ENCODE results near the gene PRELID3B. TPM values are rescaled to one million over a fixed set of nuclear protein-coding genes. Genes with fewer than 3 reads are reported as not detected.

The PRELID3B gene
- total and polyA plus RNA-seq, 10 of the 15 experiments (the other 5 are each of a cell fraction or from before 2014, with no cell fraction given) = 72.5 to 151 (median 124) TPM

GRCh38 chr20:59004763-59005522 is 37.6 kb downstream of the PRELID3B start:
- Histone ChIP-seq H3K27me3 (replicated peaks in 1 of 2; ENCODE audit: control insufficient read depth in 2 of 2, insufficient read depth in 2 of 2, low read length in 1 of 2) (no peaks in the 10 kb centered on the region), H3K36me3 (ENCODE audit: control insufficient read depth in 2 of 2, insufficient read depth in 2 of 2, low read length in 1 of 2) (peaks cover 18 to 24% of the 10 kb centered on the region in 2 experiments), H3K4me1 (ENCODE audit: control insufficient read depth, insufficient read depth, low read length) (peaks cover 35% of the 10 kb centered on the region), H4K20me1 (ENCODE audit: control insufficient read depth, insufficient read depth) (0 out of 2 replicates have a peak, but pooled peaks cover 2% of the 10 kb centered on the region), H2AFZ (ENCODE audit: control insufficient read depth, low read depth, low read length) (peak overlapping the region; percentile 30), H3K9me3 (replicated peaks; ENCODE audit: control insufficient read depth, insufficient read depth, low read length) (no peaks in the 10 kb centered on the region), H3K79me2 (ENCODE audit: control insufficient read depth, insufficient read depth, low read length) (peaks cover 56% of the 10 kb centered on the region), H3K4me3 (peak overlapping the region; percentile 92), H3K27ac (ENCODE audit: control insufficient read depth, insufficient read depth) (peak overlapping the region; percentile 95), H3K9ac (ENCODE audit: control insufficient read depth, insufficient read depth, low read length) (peak overlapping the region; percentile 92), H3K4me2 (ENCODE audit: control insufficient read depth, insufficient read depth) (peak overlapping the region; percentile 53)
- FAIRE-seq (peak; percentile 89), ATAC-seq (peak; percentile 72), DNase-seq (ENCODE audit: low read depth, low spot score) (peak; percentile 94)
- CTCF ChIA-PET = interaction anchor here (1.2 kb wide), 1 partner anchor 24 kb away, joined by 4 read pairs; no protein-coding TSS in a partner anchor
- RAD21 ChIA-PET (ENCODE audit: unreplicated experiment) = interaction anchor here (1.3 to 2.3 kb wide), 5 partner anchors 27 to 98 kb away, joined by 3 to 11 read pairs (median 3); partner anchors contain the start of gene ATP5F1E
- POLR2A ChIA-PET = interaction anchor here (1.2 to 1.7 kb wide), 3 partner anchors 27 to 97 kb away, joined by 4 to 5 read pairs (median 4); partner anchors contain the start of gene ATP5F1E
- intact Hi-C loops (cut with micrococcal nuclease; ENCODE audit: unreplicated experiment) (loop anchor here (2.0 kb wide), 2 partner anchors 20 to 114 kb away; no protein-coding TSS in a partner anchor), in situ Hi-C loops (cut with MboI) (loop anchor here (10.0 kb wide), 2 partner anchors 550 to 1610 kb away; partner anchors contain the start of gene RBM38)
- under 1% methylated on average over 17 of the region's 17 CpGs for WGBS (ENCODE audit: insufficient coverage, insufficient replicate concordance, low lambda C conversion rate, missing lambda C conversion rate)
- TSS peak; percentile 79 for BruUV-seq (replicated peaks)
- SMC1A ChIA-PET (ENCODE audit: uncharacterized antibody, unreplicated experiment) = interaction anchor here (0.9 to 2.0 kb wide), 4 partner anchors 28 to 118 kb away, joined by 3 to 14 read pairs (median 6); no protein-coding TSS in a partner anchor
- no peak; the same call in 1 of the 2 replicates for TF ChIP-seq IRF5 (IDR thresholded peaks at IDR 0.05; ENCODE audit: borderline replicate concordance)
- peak; percentile 52; the same call in 1 of the 2 replicates for TF ChIP-seq PML (IDR thresholded peaks at IDR 0.05; ENCODE audit: low read length)
- TF ChIP-seq POLR2A (IDR thresholded peaks at IDR 0.05; ENCODE audit: low read depth, low read length) = peak; percentile 85
- no peak for TF ChIP-seq ZNF592 (IDR thresholded peaks at IDR 0.05)
- TF ChIP-seq NR2C2 (IDR thresholded peaks at IDR 0.05; ENCODE audit: borderline replicate concordance, control insufficient read depth, insufficient read length, low read depth) = no peak
- no peak for TF ChIP-seq HCFC1 (IDR thresholded peaks at IDR 0.05; ENCODE audit: low read length)
- TF ChIP-seq PAX5 (IDR thresholded peaks at IDR 0.05; ENCODE audit: borderline replicate concordance, low read depth, low read length) = peak; percentile 91
- peak; percentile 60 for TF ChIP-seq SIN3A (IDR thresholded peaks at IDR 0.05; ENCODE audit: low read depth, low read length)
- TF ChIP-seq ZSCAN29 (IDR thresholded peaks at IDR 0.05) = 0 out of 2 replicates have a peak, but pooled peaks have one; percentile 11
- peak; percentile 69 for TF ChIP-seq YY1 (IDR thresholded peaks at IDR 0.05; ENCODE audit: low read depth, low read length)
- no peak; the same call in 1 of the 2 replicates for TF ChIP-seq MAX (IDR thresholded peaks at IDR 0.05; ENCODE audit: low read depth, low read length)
- TF ChIP-seq NR2F1 (conservative IDR thresholded peaks at IDR 0.05) = peak; percentile 100
- no peak for TF ChIP-seq YBX1 (IDR thresholded peaks at IDR 0.05)
- TF ChIP-seq ASH2L (IDR thresholded peaks at IDR 0.05; ENCODE audit: borderline replicate concordance, low read depth) = no peak
- TF ChIP-seq JUND (IDR thresholded peaks at IDR 0.05; ENCODE audit: low read depth, low read length) = no peak
- peak; percentile 81; the same call in 1 of the 2 replicates for TF ChIP-seq MTA3 (IDR thresholded peaks at IDR 0.05; ENCODE audit: borderline replicate concordance, low read length)
- TF ChIP-seq FOXM1 (IDR thresholded peaks at IDR 0.05; ENCODE audit: low read depth, low read length) = peak; percentile 68; the same call in 1 of the 2 replicates
- TF ChIP-seq SMARCA5 (IDR thresholded peaks at IDR 0.05) = peak; percentile 97
